OCI-LY7 (cell line): ENCODE measurements around the gene CCDC194.

ENCODE experiments used
- CTCF ChIP-seq: fragments of 200-600 bp; sonication (generic); conservative IDR thresholded peaks from 2 replicates; pipeline ENCODE4 v1.5.1; 2014; ENCODE audit warnings: mild to moderate bottlenecking, antibody characterized with exemption, low read length, moderate library complexity, mixed read lengths
- EZH2phosphoT487 ChIP-seq: fragments of 200-600 bp; sonication (generic); IDR thresholded peaks from 2 replicates; pipeline ENCODE4 v1.6.1; 2018; ENCODE audit warnings: low read depth, borderline replicate concordance, mild to moderate bottlenecking, mixed run types, antibody characterized with exemption, low read length, moderate library complexity, mixed read lengths

GRCh38 chr19:17357078-17357666 is 36.8 kb downstream of the CCDC194 start:
- TF ChIP-seq CTCF (no peak), EZH2phosphoT487 (no peak)
